HT1080 (cell line): ENCODE results near the gene MYO7A. TPM values are rescaled to one million over a fixed set of nuclear protein-coding genes. Genes with fewer than 3 reads are reported as not detected.
A peak's percentile ranks its signal among the peaks of the same experiment; 100 is the strongest.

Source experiments
- DNase-seq: peaks from one replicate; pipeline ENCODE4 v3.0.0-alpha.2; 2015; ENCODE audit warnings: low read depth
- total RNA-seq: library from RNA; depleted of rRNA; stranded (reverse); fragments of >200 nt; shearing (Covaris generic); gene quantifications from 2 replicates; pipeline ENCODE4 v1.2.3, GENCODE V29; 2014

MYO7A gene
- total RNA-seq, 1 experiment from 2014 or later = 0.51 TPM

- no peak for DNase-seq
Measured at GRCh38 chr11:77183431-77183984, 55.5 kb downstream of the MYO7A start.

- no peak for DNase-seq
Measured at GRCh38 chr11:77184136-77184860, 56.3 kb downstream of the MYO7A start.

- DNase-seq = no peak
Measured at GRCh38 chr11:77186302-77186701, 58.3 kb downstream of the MYO7A start.

GRCh38 chr11:77187111-77187750, 59.2 kb downstream of the MYO7A start:
- no peak for DNase-seq

- DNase-seq = peak; percentile 67
Measured at GRCh38 chr11:77187776-77188632, 60.0 kb downstream of the MYO7A start.

- DNase-seq = no peak
Measured at GRCh38 chr11:77188633-77189491, 60.8 kb downstream of the MYO7A start.

GRCh38 chr11:77189588-77190210, 61.7 kb downstream of the MYO7A start:
- DNase-seq = no peak

- no peak for DNase-seq
Measured at GRCh38 chr11:77190331-77191075, 62.5 kb downstream of the MYO7A start.

- DNase-seq = no peak
Measured at GRCh38 chr11:77191429-77191822, 63.4 kb downstream of the MYO7A start.

- DNase-seq = peak; percentile 87
Measured at GRCh38 chr11:77191823-77192495, 63.9 kb downstream of the MYO7A start.

GRCh38 chr11:77193167-77193566, 65.1 kb downstream of the MYO7A start:
- no peak for DNase-seq

GRCh38 chr11:77193911-77194830, 66.1 kb downstream of the MYO7A start:
- no peak for DNase-seq

- no peak for DNase-seq
Measured at GRCh38 chr11:77195071-77195755, 67.2 kb downstream of the MYO7A start.

GRCh38 chr11:77196961-77197360, 68.9 kb downstream of the MYO7A start:
- DNase-seq = no peak

GRCh38 chr11:77197626-77198320, 69.7 kb downstream of the MYO7A start:
- DNase-seq = no peak

GRCh38 chr11:77198440-77198849, 70.4 kb downstream of the MYO7A start:
- DNase-seq = peak; percentile 18
